HepG2 (cell line): ENCODE data around the gene WBP1. TPM values are rescaled to one million over a fixed set of nuclear protein-coding genes. Genes with fewer than 3 reads are reported as not detected.
"Not testable (repeated sequence)": the region's sequence is repeated elsewhere in the genome, so short reads cannot be mapped to it uniquely, and the experiment has no call there.

Experiments
- ATAC-seq: fragments of 200-7000 bp; cut with Tn5 transposase; 3 replicates; pipeline ENCODE4 v1.9.1; 2020; ENCODE audit warnings: mild to moderate bottlenecking, moderate library complexity
- BruUV-seq: library from RNA; stranded (reverse); fragments of 400-500 nt; replicated peaks from 2 replicates; lab custom pipeline; 2021; lab: Mats Ljungman, UMichigan
- CTCF ChIA-PET: fragments of 300-600 bp; formaldehyde crosslinking; extraction: SDS; loops from one replicate; lab custom pipeline; 2021; ENCODE audit warnings: low total read pairs, inconsistent platforms, low intra/inter-chr PET ratio; lab: Yijun Ruan, JAX
- POLR2A ChIA-PET: fragments of 350-600 bp; sonication (Branson Sonifier 250); formaldehyde crosslinking; loops from one replicate; lab custom pipeline; 2020; ENCODE audit warnings: antibody characterized with exemption, inconsistent platforms; lab: Yijun Ruan, JAX
- DNase-seq: peaks from one replicate; pipeline ENCODE4 v3.0.0-alpha.2; 2015; ENCODE audit warnings: low spot score
- FAIRE-seq: peaks from 3 replicates; lab custom pipeline; 2011; peaks lifted over from hg19 to GRCh38; lab: Jason Lieb, UNC
- H2AFZ ChIP-seq: one replicate; pipeline ENCODE4 v1.6.1; 2011; ENCODE audit warnings: low read length, inconsistent platforms
- H3K27ac ChIP-seq: fragments of 300-600 bp; 3 replicates; pipeline ENCODE4 v1.8.0; 2011; ENCODE audit warnings: mixed run types, mild to moderate bottlenecking, mixed read lengths, low read length, inconsistent platforms; ENCODE audit not compliant: insufficient read depth; ENCODE audit errors: extremely low read length
- H3K27me3 ChIP-seq, 2 experiments: fragments of 200-600 bp in 1 of 2; 2 replicates in 1 of 2; 3 replicates in 1 of 2; pipeline versions ENCODE4 v1.6.0 to v1.8.0; 2011; ENCODE audit warnings: low read length in 2 of 2, mild to moderate bottlenecking in 2 of 2, moderate library complexity in 2 of 2, inconsistent platforms in 1 of 2; ENCODE audit not compliant: insufficient read depth in 2 of 2, control insufficient read depth in 1 of 2
- H3K36me3 ChIP-seq, 2 experiments: fragments of 200-600 bp in 1 of 2; replicated peaks in 1 of 2; 2 replicates in 1 of 2; 3 replicates in 1 of 2; pipeline versions ENCODE4 v1.5.1 to v1.8.0; 2011; ENCODE audit warnings: low read length in 2 of 2, inconsistent platforms in 1 of 2; ENCODE audit not compliant: insufficient read depth in 2 of 2, control insufficient read depth in 1 of 2
- H3K4me1 ChIP-seq: 2 replicates; pipeline ENCODE4 v1.5.1; 2012; ENCODE audit warnings: low read length, inconsistent platforms; ENCODE audit not compliant: insufficient read depth
- H3K4me2 ChIP-seq: 2 replicates; pipeline ENCODE4 v1.6.0; 2011; ENCODE audit warnings: low read depth, low read length, inconsistent platforms
- H3K4me3 ChIP-seq, 3 experiments: fragments of 200-600 bp in 1 of 3; sonication (generic), shearing (Covaris generic) in 1 of 3; replicated peaks in 1 of 3; 2 replicates each; pipeline ENCODE4 v1.5.1; 2011 to 2016; ENCODE audit warnings: low read length in 3 of 3, inconsistent platforms in 2 of 3, low read depth in 2 of 3, mild to moderate bottlenecking in 2 of 3, control low read depth in 1 of 3, mixed read lengths in 1 of 3; ENCODE audit not compliant: insufficient read depth in 1 of 3
- H3K79me2 ChIP-seq: one replicate; pipeline ENCODE4 v1.6.1; 2011; ENCODE audit warnings: low read length, inconsistent platforms; ENCODE audit not compliant: insufficient read depth
- H3K9ac ChIP-seq: 2 replicates; pipeline ENCODE4 v1.6.0; 2011; ENCODE audit warnings: mild to moderate bottlenecking, low read depth, low read length, inconsistent platforms; ENCODE audit not compliant: insufficient read depth
- H3K9me3 ChIP-seq: 2 replicates; pipeline ENCODE4 v1.5.1; 2012; ENCODE audit warnings: mild to moderate bottlenecking, low read length
- H4K20me1 ChIP-seq: 2 replicates; pipeline ENCODE4 v1.6.0; 2011; ENCODE audit warnings: inconsistent platforms, mild to moderate bottlenecking, low read length, moderate library complexity; ENCODE audit not compliant: insufficient read depth
- AGO1 ChIP-seq: fragments of 200-400 bp; formaldehyde crosslinking; IDR thresholded peaks from 2 replicates; pipeline ENCODE4 v1.6.1; 2017; ENCODE audit warnings: mild to moderate bottlenecking, low read depth, low read length, moderate library complexity; ENCODE audit not compliant: poor library complexity, severe bottlenecking
- AGO2 ChIP-seq: fragments of 200-400 bp; formaldehyde crosslinking; optimal IDR thresholded peaks from 2 replicates; pipeline ENCODE3; 2017; ENCODE audit warnings: mild to moderate bottlenecking, low read depth, low read length, moderate library complexity
- NONO ChIP-seq, 2 experiments: fragments of 450-650 bp in 1 of 2; sonication (generic) in 1 of 2; formaldehyde crosslinking in 1 of 2; IDR thresholded peaks in 1 of 2; conservative IDR thresholded peaks in 1 of 2; 2 replicates each; pipeline versions ENCODE4 v1.6.1 to v1.8.0; 2017 to 2022; ENCODE audit warnings: mild to moderate bottlenecking in 1 of 2, missing genetic modification reagents in 1 of 2, moderate library complexity in 1 of 2
- REL ChIP-seq: sonication (generic); formaldehyde crosslinking; conservative IDR thresholded peaks from 2 replicates; pipeline ENCODE4 v1.8.0; 2022; ENCODE audit warnings: mild to moderate bottlenecking, missing genetic modification reagents, moderate library complexity
- ZC3H13 ChIP-seq: sonication (generic); formaldehyde crosslinking; IDR thresholded peaks from 2 replicates; pipeline ENCODE4 v1.8.1; 2023; ENCODE audit warnings: mild to moderate bottlenecking, missing genetic modification reagents, moderate library complexity
- ZNF558 ChIP-seq: sonication (generic); formaldehyde crosslinking; IDR thresholded peaks from 2 replicates; pipeline ENCODE4 v1.9.0; 2022; ENCODE audit warnings: mild to moderate bottlenecking, missing genetic modification reagents, borderline replicate concordance
- ZNF589 ChIP-seq: sonication (generic); formaldehyde crosslinking; conservative IDR thresholded peaks from 2 replicates; pipeline ENCODE4 v1.8.0; 2022; ENCODE audit warnings: mild to moderate bottlenecking, moderate library complexity, missing genetic modification reagents
- ZNF772 ChIP-seq: sonication (generic); formaldehyde crosslinking; IDR thresholded peaks from 2 replicates; pipeline ENCODE4 v1.5.0; 2020; ENCODE audit warnings: mild to moderate bottlenecking, missing genetic modification reagents
- WGBS: methylation state at CpG from one replicate; pipeline ENCODE4 v1.1.6; 2017; ENCODE audit warnings: low lambda C conversion rate; 5-methylcytosine and 5-hydroxymethylcytosine counted together
- in situ Hi-C: cut with HindIII; loops from 2 replicates; pipeline ENCODE4 v1.10.0; 2017; ENCODE audit warnings: low pct_unique_long_range_greater_than_20kb; ENCODE audit not compliant: extremely low pct_ligation_motif_present
- intact Hi-C: fragments of 100-400 bp; cut with micrococcal nuclease; formaldehyde crosslinking; loops from one replicate; pipeline ENCODE4 v1.10.0; 2022; ENCODE audit not compliant: unreplicated experiment
- polyA plus RNA-seq, 8 experiments: library from polyadenylated mRNA; depleted of rRNA in 3 of 8; stranded (reverse) in 7 of 8; unstranded in 1 of 8; fragments of >200 nt; fragmentation: Illumina TruSeq in 4 of 8; extraction: Trizol in 4 of 8; gene quantifications; 2 replicates each; pipeline versions ENCODE4 v1.2.1 to v1.2.3, GENCODE V29; 2011 to 2016; ENCODE audit warnings: low read depth in 4 of 8, missing spikeins in 1 of 8, mixed read lengths in 1 of 8; ENCODE audit not compliant: insufficient read depth in 1 of 8
- total RNA-seq, 5 experiments: library from RNA; depleted of rRNA; stranded (reverse); fragments of >200 nt; fragmentation: Illumina TruSeq; extraction: Trizol; gene quantifications; 2 replicates each; pipeline ENCODE4 v1.2.3, GENCODE V29; 2016; ENCODE audit warnings: low read depth in 1 of 5
- TF ChIP-seq, protein P1 (sequence below): IDR thresholded peaks from 2 replicates; pipeline ENCODE4 v1.6.1; 2016; ENCODE audit warnings: mild to moderate bottlenecking

Gene WBP1
- total and polyA plus RNA-seq, 2 of the 13 experiments (the other 11 are each of a cell fraction or from before 2014, with no cell fraction given) = 38.8 to 85.7 TPM

- CTCF ChIA-PET = not testable (repeated sequence)
Measured at GRCh38 chr2:74460187-74460586, 1.9 kb downstream of the WBP1 start.

More at GRCh38 chr2:74460187-74460586, 1.9 kb downstream of the WBP1 start:
- peaks cover 44% of the 10 kb centered on the region for H3K79me2 ChIP-seq
- in situ Hi-C loops; BruUV-seq; intact Hi-C loops; H2AFZ ChIP-seq; H4K20me1 ChIP-seq; FAIRE-seq; H3K27ac ChIP-seq; H3K9me3 ChIP-seq; H3K27me3 ChIP-seq; H3K4me2 ChIP-seq; ATAC-seq; H3K4me3 ChIP-seq; H3K9ac ChIP-seq; DNase-seq; TF ChIP-seq NONO (IDR thresholded peaks at IDR 0.05): not testable (repeated sequence)
- peaks cover 40% of the 10 kb centered on the region for H3K4me1 ChIP-seq
- POLR2A ChIA-PET = interaction anchor here (2.7 to 12.4 kb wide), 5 partner anchors 17 to 47 kb away, joined by 11 to 342 read pairs (median 71); partner anchors contain the start of genes CCDC142, LBX2, PCGF1 and RTKN
- TF ChIP-seq, protein P1, sequence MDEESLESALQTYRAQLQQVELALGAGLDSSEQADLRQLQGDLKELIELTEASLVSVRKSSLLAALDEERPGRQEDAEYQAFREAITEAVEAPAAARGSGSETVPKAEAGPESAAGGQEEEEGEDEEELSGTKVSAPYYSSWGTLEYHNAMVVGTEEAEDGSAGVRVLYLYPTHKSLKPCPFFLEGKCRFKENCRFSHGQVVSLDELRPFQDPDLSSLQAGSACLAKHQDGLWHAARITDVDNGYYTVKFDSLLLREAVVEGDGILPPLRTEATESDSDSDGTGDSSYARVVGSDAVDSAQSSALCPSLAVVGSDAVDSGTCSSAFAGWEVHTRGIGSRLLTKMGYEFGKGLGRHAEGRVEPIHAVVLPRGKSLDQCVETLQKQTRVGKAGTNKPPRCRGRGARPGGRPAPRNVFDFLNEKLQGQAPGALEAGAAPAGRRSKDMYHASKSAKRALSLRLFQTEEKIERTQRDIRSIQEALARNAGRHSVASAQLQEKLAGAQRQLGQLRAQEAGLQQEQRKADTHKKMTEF (CRISPR knock-in tag) = 0 out of 2 replicates have a peak, but pooled peaks have one; percentile 4
- TF ChIP-seq ZC3H13 (0 out of 2 replicates have a peak, but pooled peaks have one; percentile 40), ZNF558 (CRISPR knock-in tag) (peak; percentile 28; the same call in 1 of the 2 replicates), NONO (CRISPR knock-in tag; conservative IDR thresholded peaks at IDR 0.05) (peak; percentile 62), AGO2 (peak; percentile 60), ZNF772 (CRISPR knock-in tag) (0 out of 2 replicates have a peak, but pooled peaks have one; percentile 6), ZNF589 (CRISPR knock-in tag) (0 out of 2 replicates have a peak, but pooled peaks have one; percentile 4), AGO1 (peak; percentile 47), REL (CRISPR knock-in tag) (0 out of 2 replicates have a peak, but pooled peaks have one; percentile 43)
- 96% methylated on average over 10 of the region's 10 CpGs for WGBS
- peaks cover 1 to 24% of the 10 kb centered on the region in 2 experiments for H3K36me3 ChIP-seq
